Natural killer cell (primary cell): Measurements from ENCODE around the gene PIGL. TPM values are rescaled to one million over a fixed set of nuclear protein-coding genes. Genes with fewer than 3 reads are reported as not detected.
"Not testable (repeated sequence)": the region's sequence is repeated elsewhere in the genome, so short reads cannot be mapped to it uniquely, and the experiment has no call there.

Experiments used
- ATAC-seq, 3 donors: fragments of 150-1000 bp in 2 of 3; fragments of 200-7000 bp in 1 of 3; cut with Tn5 transposase; 1 replicate in 1 of 3; 2 replicates in 2 of 3; pipeline ENCODE4 v1.10.0; 2021; ENCODE audit warnings: mild to moderate bottlenecking in 2 of 3, moderate library complexity in 2 of 3
- DNase-seq, 2 donors: peaks; one replicate each; pipeline versions ENCODE4 v3.0.0 to v3.0.0-alpha.2; 2013 to 2021; ENCODE audit warnings: mixed read lengths in 1 of 2
- H3K27ac ChIP-seq: one replicate; pipeline ENCODE4 v1.5.1; 2013; ENCODE audit warnings: mild to moderate bottlenecking, low read length
- H3K27me3 ChIP-seq: one replicate; pipeline ENCODE4 v1.6.1; 2013; ENCODE audit warnings: low read length; ENCODE audit not compliant: control insufficient read depth, insufficient read depth
- H3K36me3 ChIP-seq: one replicate; pipeline ENCODE4 v1.6.1; 2013; ENCODE audit warnings: low read length; ENCODE audit not compliant: control insufficient read depth, insufficient read depth
- H3K4me1 ChIP-seq: one replicate; pipeline ENCODE4 v1.6.1; 2013; ENCODE audit warnings: low read length; ENCODE audit not compliant: control insufficient read depth, insufficient read depth
- H3K4me3 ChIP-seq: one replicate; pipeline ENCODE4 v1.5.1; 2013; ENCODE audit warnings: low read length
- H3K9me3 ChIP-seq: one replicate; pipeline ENCODE4 v1.6.1; 2013; ENCODE audit warnings: low read length; ENCODE audit not compliant: control insufficient read depth, insufficient read depth
- H3K27ac Mint-ChIP-seq, 2 donors: one replicate each; pipeline ENCODE4 v1.8.0; 2022; ENCODE audit warnings: mild to moderate bottlenecking in 2 of 2, mixed read lengths in 2 of 2, moderate library complexity in 1 of 2
- H3K27me3 Mint-ChIP-seq, 2 donors: one replicate each; pipeline ENCODE4 v1.8.0; 2022; ENCODE audit warnings: low read depth in 2 of 2, mixed read lengths in 2 of 2
- H3K36me3 Mint-ChIP-seq: one replicate; pipeline ENCODE4 v1.8.0; 2022; ENCODE audit warnings: mixed read lengths
- H3K4me1 Mint-ChIP-seq, 2 donors: one replicate each; pipeline ENCODE4 v1.8.0; 2022; ENCODE audit warnings: mixed read lengths in 2 of 2
- H3K4me3 Mint-ChIP-seq: one replicate; pipeline ENCODE4 v1.8.0; 2022; ENCODE audit warnings: mild to moderate bottlenecking, moderate library complexity, mixed read lengths
- H3K9me3 Mint-ChIP-seq, 2 donors: one replicate each; pipeline ENCODE4 v1.8.0; 2022; ENCODE audit warnings: mixed read lengths in 2 of 2
- WGBS: methylation state at CpG from one replicate; pipeline ENCODE4 v1.1.7; 2013; ENCODE audit warnings: missing lambda C conversion rate; ENCODE audit not compliant: insufficient coverage; 5-methylcytosine and 5-hydroxymethylcytosine counted together
- intact Hi-C: fragments of 100-400 bp; cut with micrococcal nuclease; formaldehyde crosslinking; loops from one replicate; pipeline ENCODE4 v1.14.2; 2022
- total RNA-seq, 4 donors: library from RNA; stranded (reverse); fragments of 120-200 nt in 1 of 4; gene quantifications; one replicate each; pipeline versions ENCODE4 v1.2.3 to v1.2.4, GENCODE V29; 2013 to 2022
- TF ChIP-seq, protein P1 (sequence below): fragments of 200-600 bp; IDR thresholded peaks from one replicate; pipeline ENCODE4 v1.8.0; 2022; ENCODE audit warnings: antibody characterized with exemption

PIGL gene
- total RNA-seq, 3 donors from 2014 or later (not counting 1 experiment from before 2014, with no cell fraction given) = 44.2 to 68.3 (median 47.9) TPM

GRCh38 chr17:16288860-16289571 lies 72.0 kb downstream of the PIGL start:
- peaks cover 43% of the 10 kb centered on the region for H3K4me1 ChIP-seq

GRCh38 chr17:16293931-16294330 lies 76.9 kb downstream of the PIGL start:
- Mint-ChIP-seq H3K9me3 (no peaks in the 10 kb centered on the region), H3K27me3 (no peaks in the 10 kb centered on the region), H3K27ac (no peak overlapping the region), H3K4me1 (peaks cover 5 to 11% of the 10 kb centered on the region in 2 donors), H3K36me3 (no peaks in the 10 kb centered on the region), H3K4me3 (no peak overlapping the region)
- H3K4me3 ChIP-seq = no peak overlapping the region
- no peak for ATAC-seq
- peaks cover 3% of the 10 kb centered on the region for H3K4me1 ChIP-seq
- H3K9me3 ChIP-seq = no peaks in the 10 kb centered on the region
- WGBS = 95% methylated on average over 3 of the region's 3 CpGs
- H3K36me3 ChIP-seq = no peaks in the 10 kb centered on the region
- no peak overlapping the region for H3K27ac ChIP-seq
- TF ChIP-seq, protein P1, sequence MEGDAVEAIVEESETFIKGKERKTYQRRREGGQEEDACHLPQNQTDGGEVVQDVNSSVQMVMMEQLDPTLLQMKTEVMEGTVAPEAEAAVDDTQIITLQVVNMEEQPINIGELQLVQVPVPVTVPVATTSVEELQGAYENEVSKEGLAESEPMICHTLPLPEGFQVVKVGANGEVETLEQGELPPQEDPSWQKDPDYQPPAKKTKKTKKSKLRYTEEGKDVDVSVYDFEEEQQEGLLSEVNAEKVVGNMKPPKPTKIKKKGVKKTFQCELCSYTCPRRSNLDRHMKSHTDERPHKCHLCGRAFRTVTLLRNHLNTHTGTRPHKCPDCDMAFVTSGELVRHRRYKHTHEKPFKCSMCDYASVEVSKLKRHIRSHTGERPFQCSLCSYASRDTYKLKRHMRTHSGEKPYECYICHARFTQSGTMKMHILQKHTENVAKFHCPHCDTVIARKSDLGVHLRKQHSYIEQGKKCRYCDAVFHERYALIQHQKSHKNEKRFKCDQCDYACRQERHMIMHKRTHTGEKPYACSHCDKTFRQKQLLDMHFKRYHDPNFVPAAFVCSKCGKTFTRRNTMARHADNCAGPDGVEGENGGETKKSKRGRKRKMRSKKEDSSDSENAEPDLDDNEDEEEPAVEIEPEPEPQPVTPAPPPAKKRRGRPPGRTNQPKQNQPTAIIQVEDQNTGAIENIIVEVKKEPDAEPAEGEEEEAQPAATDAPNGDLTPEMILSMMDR = no peak
- intact Hi-C loops = no loop called here
- H3K27me3 ChIP-seq = no peaks in the 10 kb centered on the region
- DNase-seq = no peak

More at GRCh38 chr17:16288860-16289571, 72.0 kb downstream of the PIGL start:
- TF ChIP-seq, protein P1 = no peak
- Mint-ChIP-seq H3K4me1 (peaks cover 45 to 46% of the 10 kb centered on the region in 2 donors), H3K9me3 (no peaks in the 10 kb centered on the region), H3K36me3 (no peaks in the 10 kb centered on the region), H3K4me3 (peak overlapping the region; percentile 83), H3K27ac (peak overlapping the region; percentile 98 to 100), H3K27me3 (no peaks in the 10 kb centered on the region)
- Histone ChIP-seq H3K27ac (peak overlapping the region; percentile 87), H3K4me3 (no peak overlapping the region), H3K9me3 (no peaks in the 10 kb centered on the region), H3K36me3 (no peaks in the 10 kb centered on the region), H3K27me3 (no peaks in the 10 kb centered on the region)
- intact Hi-C loops = loop anchor here (5.0 kb wide), 1 partner anchor 63 kb away; the partner anchor contains the start of gene CENPV
- 71% methylated on average over 5 of the region's 5 CpGs for WGBS
- ATAC-seq = no peak
- DNase-seq = no peak

DNA sequence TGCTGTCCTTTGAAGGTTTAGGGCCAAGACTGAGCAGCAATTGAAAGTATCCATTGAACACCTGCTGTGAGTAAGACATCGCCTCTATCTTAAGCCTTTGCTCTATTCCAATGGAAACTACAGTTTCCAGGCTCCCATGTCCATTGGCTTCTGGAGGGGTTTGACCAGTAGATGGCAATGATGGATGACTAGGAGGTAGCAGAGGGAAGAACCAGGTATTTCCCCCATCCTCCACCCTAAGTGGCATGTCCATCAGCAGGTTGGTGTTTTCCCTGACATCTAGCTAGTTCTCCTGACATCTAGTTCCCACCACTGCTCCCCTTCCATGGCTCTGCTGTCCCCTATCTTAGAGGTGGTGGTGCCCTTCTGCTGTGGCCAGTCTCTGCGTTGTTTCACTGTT lies 77.5 kb downstream of the PIGL start:
- no peaks in the 10 kb centered on the region for H3K27me3 Mint-ChIP-seq
- intact Hi-C loops = no loop called here
- WGBS = 91% methylated on average over 2 of the region's 2 CpGs
- H3K9me3 ChIP-seq = no peaks in the 10 kb centered on the region
- no peaks in the 10 kb centered on the region for H3K36me3 ChIP-seq
- DNase-seq (no peak), ATAC-seq (no peak)
- no peak overlapping the region for H3K4me3 Mint-ChIP-seq
- peaks cover 2% of the 10 kb centered on the region for H3K4me1 ChIP-seq
- no peak overlapping the region for H3K27ac Mint-ChIP-seq
- no peaks in the 10 kb centered on the region for H3K36me3 Mint-ChIP-seq
- no peak overlapping the region for H3K4me3 ChIP-seq
- H3K4me1 Mint-ChIP-seq = peaks cover 0 to 5% of the 10 kb centered on the region in 2 donors
- no peak overlapping the region for H3K27ac ChIP-seq
- TF ChIP-seq, protein P1 = no peak
- no peaks in the 10 kb centered on the region for H3K9me3 Mint-ChIP-seq
- no peaks in the 10 kb centered on the region for H3K27me3 ChIP-seq

DNA sequence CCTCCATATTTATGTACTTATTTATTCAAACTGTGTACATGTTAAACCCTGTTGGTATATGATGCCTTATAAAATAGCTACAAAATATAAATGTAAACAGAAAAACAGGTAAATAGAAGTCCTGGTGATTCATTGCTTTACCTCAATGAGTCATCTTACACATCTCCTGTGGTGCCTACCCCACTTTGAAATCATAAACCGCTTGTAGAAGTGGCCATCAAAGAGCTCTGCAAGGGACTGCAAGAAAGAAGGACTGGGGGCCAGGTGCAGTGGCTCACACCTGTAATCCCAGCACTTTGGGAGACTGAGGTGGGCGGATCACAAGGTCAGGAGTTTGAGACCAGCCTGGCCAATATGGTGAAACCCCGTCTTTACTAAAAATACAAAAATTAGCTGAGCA lies 79.1 kb downstream of the PIGL start:
- not testable (repeated sequence) for ATAC-seq

More for the DNA sequence above, 79.1 kb downstream of the PIGL start:
- DNase-seq, H3K27ac ChIP-seq, H3K9me3 Mint-ChIP-seq, H3K4me3 Mint-ChIP-seq, H3K27me3 ChIP-seq, intact Hi-C loops, H3K36me3 Mint-ChIP-seq, H3K4me1 ChIP-seq, H3K4me3 ChIP-seq, H3K9me3 ChIP-seq, H3K27me3 Mint-ChIP-seq, H3K36me3 ChIP-seq, H3K4me1 Mint-ChIP-seq, H3K27ac Mint-ChIP-seq: not testable (repeated sequence)
- 84% methylated on average over 3 of the region's 3 CpGs for WGBS
